Measurements from ENCODE around the gene KDF1. TPM values are rescaled to one million over a fixed set of nuclear protein-coding genes. Genes with fewer than 3 reads are reported as not detected.

The KDF1 gene
- polyA plus RNA-seq, 6 donors from 2014 or later, result 1.2 to 2.5 (median 2.2) TPM; not detected in 1

GRCh38 chr1:26945138-26945537, 15.1 kb downstream of the KDF1 start:
- Mint-ChIP-seq H3K9me3 (no peaks in the 10 kb centered on the region), H3K4me1 (peaks cover 0 to 7% (median 4%) of the 10 kb centered on the region in 3 donors), H3K27ac (peak overlapping the region in 1 of 6 donors; percentile 41), H3K4me3 (no peak overlapping the region), H3K36me3 (peaks cover 6 to 25% of the 10 kb centered on the region in 2 donors), H3K27me3 (no peaks in the 10 kb centered on the region)
- DNase-seq (no peak), ATAC-seq (ENCODE audit: low read depth in 2 of 2) (no peak)

GRCh38 chr1:26942656-26943055, 17.6 kb downstream of the KDF1 start:
- Mint-ChIP-seq H3K9me3 (no peaks in the 10 kb centered on the region), H3K27me3 (no peaks in the 10 kb centered on the region), H3K36me3 (peaks cover 6 to 25% of the 10 kb centered on the region in 2 donors), H3K4me3 (no peak overlapping the region), H3K27ac (peak overlapping the region in 2 of 6 donors; percentile 79 to 83), H3K4me1 (peaks cover 2 to 9% (median 4%) of the 10 kb centered on the region in 3 donors)
- ATAC-seq (ENCODE audit: low read depth in 2 of 2), result no peak
- no peak for DNase-seq

- peaks cover 6 to 25% of the 10 kb centered on the region in 2 donors for H3K36me3 Mint-ChIP-seq
- no peaks in the 10 kb centered on the region for H3K9me3 Mint-ChIP-seq
- no peak for DNase-seq
- H3K4me1 Mint-ChIP-seq, result peaks cover 2 to 9% (median 4%) of the 10 kb centered on the region in 3 donors
- ATAC-seq (ENCODE audit: low read depth in 2 of 2), result no peak
- H3K27ac Mint-ChIP-seq, result no peak overlapping the region
- H3K4me3 Mint-ChIP-seq, result no peak overlapping the region
- no peaks in the 10 kb centered on the region for H3K27me3 Mint-ChIP-seq
Observed at GRCh38 chr1:26941311-26941710, 19.0 kb downstream of the KDF1 start.

- Mint-ChIP-seq H3K27ac (no peak overlapping the region), H3K4me3 (no peak overlapping the region), H3K4me1 (peaks cover 4 to 9% (median 5%) of the 10 kb centered on the region in 3 donors), H3K27me3 (no peaks in the 10 kb centered on the region), H3K9me3 (no peaks in the 10 kb centered on the region), H3K36me3 (peaks cover 10 to 11% of the 10 kb centered on the region in 2 donors)
- DNase-seq, result no peak
- no peak for ATAC-seq (ENCODE audit: low read depth in 2 of 2)
Observed at GRCh38 chr1:26938659-26939025, 21.6 kb downstream of the KDF1 start.

DNA sequence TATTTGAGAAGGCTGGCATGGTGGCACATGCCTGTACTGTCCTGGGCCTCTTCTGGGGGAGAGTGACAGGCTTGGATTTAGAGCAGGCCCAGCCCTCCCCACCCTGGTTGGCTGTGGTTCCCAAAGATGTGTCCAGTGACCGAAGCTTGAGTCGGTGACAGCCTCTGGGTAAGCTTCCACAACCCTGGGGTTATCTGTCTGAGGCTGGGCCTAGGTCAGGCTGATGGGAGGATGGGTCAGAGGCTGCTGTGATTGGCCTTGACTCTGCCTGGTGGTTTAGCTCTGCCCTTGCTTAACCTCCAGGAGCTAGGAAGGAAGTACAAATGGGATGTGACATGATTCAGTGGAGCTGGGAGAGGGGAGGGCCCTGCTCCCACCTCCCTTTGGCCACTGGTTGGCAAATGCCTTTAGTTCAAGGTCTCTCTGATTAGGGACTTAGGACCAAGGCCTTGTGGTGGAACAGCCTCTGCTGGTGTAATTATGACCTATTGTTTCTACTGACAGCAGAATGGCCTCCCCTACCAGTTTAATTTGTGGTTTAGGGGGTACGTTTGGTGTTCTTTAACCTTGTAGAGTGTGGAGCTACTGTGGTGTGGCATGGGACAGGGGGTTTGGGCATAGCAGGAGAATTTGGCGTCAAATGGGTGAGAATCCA, 22.1 kb downstream of the KDF1 start:
- ATAC-seq (ENCODE audit: low read depth in 2 of 2) (no peak), DNase-seq (no peak)
- no peaks in the 10 kb centered on the region for H3K27me3 Mint-ChIP-seq
- no peak overlapping the region for H3K4me3 Mint-ChIP-seq
- no peaks in the 10 kb centered on the region for H3K9me3 Mint-ChIP-seq
- no peak overlapping the region for H3K27ac Mint-ChIP-seq
- H3K36me3 Mint-ChIP-seq, result peaks cover 10 to 11% of the 10 kb centered on the region in 2 donors
- H3K4me1 Mint-ChIP-seq, result peaks cover 4 to 11% (median 9%) of the 10 kb centered on the region in 3 donors

- Mint-ChIP-seq H3K27ac (no peak overlapping the region), H3K36me3 (peaks cover 0 to 4% of the 10 kb centered on the region in 2 donors), H3K27me3 (no peaks in the 10 kb centered on the region), H3K4me1 (peaks cover 10 to 21% (median 16%) of the 10 kb centered on the region in 3 donors), H3K9me3 (no peaks in the 10 kb centered on the region), H3K4me3 (no peak overlapping the region)
- no peak for DNase-seq
- no peak for ATAC-seq (ENCODE audit: low read depth in 2 of 2)
Observed at GRCh38 chr1:26936823-26937222, 23.4 kb downstream of the KDF1 start.

DNA sequence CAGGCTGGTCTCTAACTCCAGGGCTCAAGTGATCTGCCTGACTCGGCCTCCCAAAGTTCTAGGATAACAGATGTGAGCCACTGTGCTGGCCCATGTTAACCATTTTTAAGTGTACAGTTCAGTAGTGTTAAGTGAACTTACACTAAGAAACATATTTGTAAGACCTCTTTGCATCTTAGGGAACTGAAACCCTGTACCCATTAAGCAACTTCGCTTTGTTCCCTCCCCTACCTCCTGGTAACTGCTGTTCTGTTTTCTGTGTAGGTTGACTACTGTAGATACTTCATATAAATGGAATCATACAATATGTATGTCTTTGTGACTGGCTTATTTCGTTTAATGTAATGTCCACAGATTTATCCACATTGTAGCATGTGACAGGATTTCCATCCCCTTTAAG, 27.7 kb downstream of the KDF1 start:
- peak; percentile 37 for DNase-seq
- H3K4me1 Mint-ChIP-seq, result peaks cover 10 to 19% (median 10%) of the 10 kb centered on the region in 3 donors
- H3K27ac Mint-ChIP-seq, result peak overlapping the region in 5 of 6 donors; percentile 13 to 90 (median 54)
- no peaks in the 10 kb centered on the region for H3K9me3 Mint-ChIP-seq
- ATAC-seq (ENCODE audit: low read depth in 2 of 2), result peak; percentile 99 to 100
- no peaks in the 10 kb centered on the region for H3K27me3 Mint-ChIP-seq
- H3K36me3 Mint-ChIP-seq, result peaks cover 0 to 15% of the 10 kb centered on the region in 2 donors
- peak overlapping the region in 4 of 8 donors; percentile 46 to 82 (median 66) for H3K4me3 Mint-ChIP-seq

DNA sequence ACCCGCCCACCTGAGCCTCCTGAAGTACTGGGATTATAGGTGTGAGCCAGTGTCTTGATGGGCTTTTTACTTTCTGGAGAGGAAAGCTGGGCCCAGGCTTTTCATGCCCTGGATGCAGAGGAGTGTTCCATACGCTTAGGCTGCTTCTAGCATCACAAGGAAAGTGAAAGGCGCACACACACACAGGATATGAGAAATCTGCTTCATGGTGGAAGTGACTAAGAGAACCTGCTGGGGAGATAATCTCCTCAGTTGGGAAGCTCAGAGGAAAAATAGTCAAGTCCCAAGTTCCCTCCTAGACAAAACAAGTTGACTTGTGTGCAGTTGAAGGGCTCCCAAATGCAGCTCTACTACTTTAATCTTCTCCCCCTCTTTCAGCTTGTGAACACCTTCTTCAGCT, 36.6 kb downstream of the KDF1 start:
- DNase-seq, result no peak
- peaks cover 30 to 41% (median 31%) of the 10 kb centered on the region in 3 donors for H3K4me1 Mint-ChIP-seq
- no peaks in the 10 kb centered on the region for H3K27me3 Mint-ChIP-seq
- ATAC-seq (ENCODE audit: low read depth in 2 of 2), result no peak
- peak overlapping the region in 2 of 6 donors; percentile 68 to 90 for H3K27ac Mint-ChIP-seq
- peak overlapping the region in 6 of 8 donors; percentile 33 to 98 (median 94) for H3K4me3 Mint-ChIP-seq
- peaks cover 7 to 9% of the 10 kb centered on the region in 2 donors for H3K36me3 Mint-ChIP-seq
- no peaks in the 10 kb centered on the region for H3K9me3 Mint-ChIP-seq

DNA sequence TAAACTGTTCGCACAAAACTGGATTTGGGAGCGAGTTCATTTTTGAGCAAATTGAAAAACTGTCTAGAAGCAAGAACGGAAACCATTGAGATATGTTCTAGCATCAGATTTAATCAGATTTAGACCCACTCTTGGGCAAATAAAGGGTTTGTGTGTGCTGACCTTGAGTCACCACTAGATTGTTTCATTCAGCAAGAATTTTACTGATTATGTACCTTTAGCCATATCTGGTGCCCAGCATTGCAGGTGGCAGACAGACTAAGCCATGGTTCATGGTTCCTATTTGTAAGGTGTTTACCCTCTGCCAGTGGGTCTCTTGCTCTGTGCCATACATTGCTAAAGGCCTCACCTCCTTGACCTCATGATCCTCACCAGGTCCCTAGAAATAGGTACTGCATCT, 37.4 kb downstream of the KDF1 start:
- Mint-ChIP-seq H3K4me1 (peaks cover 30 to 41% (median 31%) of the 10 kb centered on the region in 3 donors), H3K27ac (peak overlapping the region in 5 of 6 donors; percentile 68 to 91 (median 76)), H3K27me3 (no peaks in the 10 kb centered on the region), H3K9me3 (no peaks in the 10 kb centered on the region), H3K4me3 (peak overlapping the region; percentile 82 to 99 (median 96)), H3K36me3 (peaks cover 1 to 7% of the 10 kb centered on the region in 2 donors)
- ATAC-seq (ENCODE audit: low read depth in 2 of 2), result no peak
- no peak for DNase-seq

- H3K4me3 Mint-ChIP-seq, result peak overlapping the region; percentile 82 to 99 (median 96)
- DNase-seq, result no peak
- H3K36me3 Mint-ChIP-seq, result peaks cover 0 to 7% of the 10 kb centered on the region in 2 donors
- H3K27me3 Mint-ChIP-seq, result no peaks in the 10 kb centered on the region
- no peak for ATAC-seq (ENCODE audit: low read depth in 2 of 2)
- no peaks in the 10 kb centered on the region for H3K9me3 Mint-ChIP-seq
- H3K4me1 Mint-ChIP-seq, result peaks cover 30 to 41% (median 31%) of the 10 kb centered on the region in 3 donors
- peak overlapping the region in 5 of 6 donors; percentile 68 to 99 (median 85) for H3K27ac Mint-ChIP-seq
Observed at GRCh38 chr1:26922431-26922729, 37.9 kb downstream of the KDF1 start.

- Mint-ChIP-seq H3K27me3 (no peaks in the 10 kb centered on the region), H3K27ac (peak within 1 kb of the TSS; percentile 90 to 99 (median 98)), H3K36me3 (peaks cover 0 to 2% of the 10 kb centered on the region in 2 donors), H3K4me3 (peak within 1 kb of the TSS; percentile 82 to 99 (median 96)), H3K9me3 (no peaks in the 10 kb centered on the region), H3K4me1 (peaks cover 26 to 38% (median 26%) of the 10 kb centered on the region in 3 donors)
- DNase-seq (peak; percentile 94), ATAC-seq (ENCODE audit: low read depth in 2 of 2) (peak; percentile 90)
Observed at GRCh38 chr1:26921540-26922430, 38.5 kb downstream of the KDF1 start, which contains the start of gene NUDC. Gene NUDC, plus strand, starts transcription at chr1:26921743. Its CDS starts 106 bp downstream, at chr1:26921849.

DNA sequence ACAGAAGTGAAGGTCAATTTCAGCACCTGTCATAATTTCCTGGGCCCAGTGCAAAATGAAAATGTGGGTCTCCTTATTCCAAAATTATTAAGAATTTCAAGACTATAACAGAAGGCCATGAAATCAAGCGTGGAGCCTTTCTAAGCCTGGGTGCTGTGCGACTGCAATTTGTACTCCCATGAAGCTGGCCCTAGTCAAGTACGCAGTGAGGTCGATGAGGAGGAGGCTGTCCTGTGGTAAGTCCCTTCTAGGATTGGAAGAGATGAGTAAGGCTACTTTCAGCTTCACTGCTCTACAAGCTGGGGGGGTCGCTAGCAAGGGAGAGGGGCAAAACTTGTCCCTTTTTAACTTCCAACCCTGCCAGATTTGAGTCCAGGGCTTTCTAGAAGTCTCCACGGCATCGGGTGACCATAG, 39.1 kb downstream of the KDF1 start:
- Mint-ChIP-seq H3K9me3 (no peaks in the 10 kb centered on the region), H3K36me3 (no peaks in the 10 kb centered on the region), H3K4me3 (peak overlapping the region; percentile 82 to 99 (median 96)), H3K4me1 (peaks cover 25 to 38% (median 25%) of the 10 kb centered on the region in 3 donors), H3K27ac (peak overlapping the region; percentile 90 to 99 (median 98)), H3K27me3 (no peaks in the 10 kb centered on the region)
- DNase-seq (no peak), ATAC-seq (ENCODE audit: low read depth in 2 of 2) (peak; percentile 46 to 47)

DNA sequence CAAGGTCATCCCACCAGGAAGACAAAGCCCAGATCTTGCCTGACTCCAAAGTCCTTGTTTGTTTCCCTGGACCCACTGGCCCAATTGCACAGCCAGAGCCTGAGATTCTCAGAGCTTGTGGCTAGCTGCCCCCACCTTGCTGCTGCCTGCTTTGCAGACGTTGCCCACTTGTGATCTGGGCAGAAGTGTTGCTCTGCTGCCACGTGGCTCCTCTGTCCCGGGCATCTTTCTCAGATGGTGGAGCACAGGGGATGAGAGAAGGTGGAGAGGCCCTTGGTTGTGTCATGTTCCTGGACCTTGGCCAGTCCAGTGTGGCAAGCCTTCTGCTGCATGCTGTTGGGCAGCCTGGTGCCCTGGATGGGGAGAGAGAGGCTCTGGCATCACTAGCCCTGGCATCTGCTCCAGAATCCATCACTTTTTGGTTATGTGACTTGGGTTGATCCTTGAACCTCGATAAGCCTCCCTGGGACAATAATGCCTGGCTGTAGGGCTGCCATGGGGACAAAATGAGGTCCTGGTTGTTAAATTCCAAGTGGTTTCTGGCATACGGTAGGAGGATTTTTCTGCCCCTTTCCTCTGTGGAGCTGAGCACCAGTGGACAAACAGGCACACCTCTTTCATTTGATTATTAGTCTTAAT, 44.9 kb downstream of the KDF1 start:
- ATAC-seq (ENCODE audit: low read depth in 2 of 2), result no peak
- no peak for DNase-seq

More for the DNA sequence above, 44.9 kb downstream of the KDF1 start:
- Mint-ChIP-seq H3K9me3 (no peaks in the 10 kb centered on the region), H3K4me3 (no peak overlapping the region), H3K36me3 (no peaks in the 10 kb centered on the region), H3K4me1 (peaks cover 1 to 5% (median 5%) of the 10 kb centered on the region in 3 donors), H3K27ac (no peak overlapping the region), H3K27me3 (peaks cover 0 to 4% (median 0%) of the 10 kb centered on the region in 3 donors)
